Activated CD4-positive, alpha-beta T cell treated with anti-CD3 and anti-CD28 coated beads, Interleukin-2, amount 50 U/mL, for 1 hour (primary cell): ENCODE results near the gene MDM1.

Experiments used
- DNase-seq: peaks from one replicate; pipeline ENCODE4 v3.0.0-alpha.2; 2020

Gene MDM1

GRCh38 chr12:68270358-68270757 lies 61.8 kb downstream of the MDM1 start:
- DNase-seq: no peak

- DNase-seq: no peak
Measured at GRCh38 chr12:68269779-68270178, 62.4 kb downstream of the MDM1 start.

GRCh38 chr12:68268967-68269366 lies 63.2 kb downstream of the MDM1 start:
- no peak for DNase-seq

- DNase-seq: no peak
Measured at GRCh38 chr12:68267892-68268396, 64.2 kb downstream of the MDM1 start.

GRCh38 chr12:68264857-68265256 lies 67.3 kb downstream of the MDM1 start:
- DNase-seq: no peak

GRCh38 chr12:68264158-68264855 lies 67.9 kb downstream of the MDM1 start:
- DNase-seq: no peak

GRCh38 chr12:68263366-68263765 lies 68.8 kb downstream of the MDM1 start:
- no peak for DNase-seq

- DNase-seq: no peak
Measured at GRCh38 chr12:68261896-68262295, 70.3 kb downstream of the MDM1 start.

- no peak for DNase-seq
Measured at GRCh38 chr12:68260153-68260552, 72.0 kb downstream of the MDM1 start.

GRCh38 chr12:68259318-68259940 lies 72.7 kb downstream of the MDM1 start:
- no peak for DNase-seq

GRCh38 chr12:68253504-68253903 lies 78.7 kb downstream of the MDM1 start, which contains the start of gene IL22:
Gene IL22, minus strand, starts transcription at chr12:68253604. Its CDS starts 156 bp downstream, at chr12:68253448.
- no peak for DNase-seq

GRCh38 chr12:68252077-68252476 lies 80.1 kb downstream of the MDM1 start:
- DNase-seq: no peak

GRCh38 chr12:68250454-68250853 lies 81.7 kb downstream of the MDM1 start:
- DNase-seq: no peak

- no peak for DNase-seq
Measured at GRCh38 chr12:68247785-68248184, 84.4 kb downstream of the MDM1 start.

- no peak for DNase-seq
Measured at GRCh38 chr12:68246350-68246749, 85.8 kb downstream of the MDM1 start.

- DNase-seq: no peak
Measured at GRCh38 chr12:68245180-68246021, 86.8 kb downstream of the MDM1 start.
